ENCODE data around the gene TRPM4. TPM values are rescaled to one million over a fixed set of nuclear protein-coding genes. Genes with fewer than 3 reads are reported as not detected.

Gene TRPM4
- total and polyA plus RNA-seq, 2 of the 8 experiments (the other 6 are each of a cell fraction or from before 2014, with no cell fraction given): 11.3 to 13.3 TPM

DNA sequence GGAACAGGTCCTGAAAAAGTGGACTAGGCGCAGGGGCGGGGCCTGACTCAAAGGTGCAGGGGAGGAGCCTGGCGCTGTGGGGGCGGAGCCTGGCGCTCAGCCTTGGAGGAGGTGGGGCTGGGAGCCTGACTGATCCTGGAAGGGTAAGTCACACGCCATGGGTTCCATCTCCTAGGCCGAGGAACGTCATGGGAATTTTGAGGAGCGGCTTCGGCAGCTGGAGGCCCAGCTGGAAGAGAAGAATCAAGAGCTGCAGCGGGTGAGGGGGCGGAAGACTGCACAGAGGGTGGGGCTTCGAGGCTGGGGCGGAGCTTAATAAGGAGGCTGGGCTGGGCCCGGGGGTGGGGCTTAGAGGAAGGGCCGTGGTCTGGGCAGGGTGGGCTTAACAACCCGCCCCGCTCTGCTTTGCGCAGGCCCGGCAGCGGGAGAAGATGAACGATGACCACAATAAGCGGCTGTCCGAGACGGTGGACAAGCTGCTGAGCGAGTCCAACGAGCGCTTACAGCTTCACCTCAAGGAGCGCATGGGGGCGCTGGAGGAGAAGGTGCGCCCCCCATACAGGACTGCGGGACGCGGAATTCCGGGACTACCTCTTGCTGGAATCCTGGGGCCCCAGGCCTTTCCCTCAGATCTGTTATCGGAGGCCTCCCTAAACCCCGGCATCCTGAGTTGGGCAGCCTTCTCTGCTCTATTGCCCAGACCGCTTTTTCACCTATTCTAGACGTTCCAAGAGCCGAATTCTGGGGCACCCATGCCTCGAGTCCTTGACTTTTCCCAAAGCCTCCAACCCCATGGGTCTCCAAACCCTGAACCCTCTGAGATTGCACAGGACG, 23.8 kb upstream of the TRPM4 start (continued):
- TF ChIP-seq, protein P1, sequence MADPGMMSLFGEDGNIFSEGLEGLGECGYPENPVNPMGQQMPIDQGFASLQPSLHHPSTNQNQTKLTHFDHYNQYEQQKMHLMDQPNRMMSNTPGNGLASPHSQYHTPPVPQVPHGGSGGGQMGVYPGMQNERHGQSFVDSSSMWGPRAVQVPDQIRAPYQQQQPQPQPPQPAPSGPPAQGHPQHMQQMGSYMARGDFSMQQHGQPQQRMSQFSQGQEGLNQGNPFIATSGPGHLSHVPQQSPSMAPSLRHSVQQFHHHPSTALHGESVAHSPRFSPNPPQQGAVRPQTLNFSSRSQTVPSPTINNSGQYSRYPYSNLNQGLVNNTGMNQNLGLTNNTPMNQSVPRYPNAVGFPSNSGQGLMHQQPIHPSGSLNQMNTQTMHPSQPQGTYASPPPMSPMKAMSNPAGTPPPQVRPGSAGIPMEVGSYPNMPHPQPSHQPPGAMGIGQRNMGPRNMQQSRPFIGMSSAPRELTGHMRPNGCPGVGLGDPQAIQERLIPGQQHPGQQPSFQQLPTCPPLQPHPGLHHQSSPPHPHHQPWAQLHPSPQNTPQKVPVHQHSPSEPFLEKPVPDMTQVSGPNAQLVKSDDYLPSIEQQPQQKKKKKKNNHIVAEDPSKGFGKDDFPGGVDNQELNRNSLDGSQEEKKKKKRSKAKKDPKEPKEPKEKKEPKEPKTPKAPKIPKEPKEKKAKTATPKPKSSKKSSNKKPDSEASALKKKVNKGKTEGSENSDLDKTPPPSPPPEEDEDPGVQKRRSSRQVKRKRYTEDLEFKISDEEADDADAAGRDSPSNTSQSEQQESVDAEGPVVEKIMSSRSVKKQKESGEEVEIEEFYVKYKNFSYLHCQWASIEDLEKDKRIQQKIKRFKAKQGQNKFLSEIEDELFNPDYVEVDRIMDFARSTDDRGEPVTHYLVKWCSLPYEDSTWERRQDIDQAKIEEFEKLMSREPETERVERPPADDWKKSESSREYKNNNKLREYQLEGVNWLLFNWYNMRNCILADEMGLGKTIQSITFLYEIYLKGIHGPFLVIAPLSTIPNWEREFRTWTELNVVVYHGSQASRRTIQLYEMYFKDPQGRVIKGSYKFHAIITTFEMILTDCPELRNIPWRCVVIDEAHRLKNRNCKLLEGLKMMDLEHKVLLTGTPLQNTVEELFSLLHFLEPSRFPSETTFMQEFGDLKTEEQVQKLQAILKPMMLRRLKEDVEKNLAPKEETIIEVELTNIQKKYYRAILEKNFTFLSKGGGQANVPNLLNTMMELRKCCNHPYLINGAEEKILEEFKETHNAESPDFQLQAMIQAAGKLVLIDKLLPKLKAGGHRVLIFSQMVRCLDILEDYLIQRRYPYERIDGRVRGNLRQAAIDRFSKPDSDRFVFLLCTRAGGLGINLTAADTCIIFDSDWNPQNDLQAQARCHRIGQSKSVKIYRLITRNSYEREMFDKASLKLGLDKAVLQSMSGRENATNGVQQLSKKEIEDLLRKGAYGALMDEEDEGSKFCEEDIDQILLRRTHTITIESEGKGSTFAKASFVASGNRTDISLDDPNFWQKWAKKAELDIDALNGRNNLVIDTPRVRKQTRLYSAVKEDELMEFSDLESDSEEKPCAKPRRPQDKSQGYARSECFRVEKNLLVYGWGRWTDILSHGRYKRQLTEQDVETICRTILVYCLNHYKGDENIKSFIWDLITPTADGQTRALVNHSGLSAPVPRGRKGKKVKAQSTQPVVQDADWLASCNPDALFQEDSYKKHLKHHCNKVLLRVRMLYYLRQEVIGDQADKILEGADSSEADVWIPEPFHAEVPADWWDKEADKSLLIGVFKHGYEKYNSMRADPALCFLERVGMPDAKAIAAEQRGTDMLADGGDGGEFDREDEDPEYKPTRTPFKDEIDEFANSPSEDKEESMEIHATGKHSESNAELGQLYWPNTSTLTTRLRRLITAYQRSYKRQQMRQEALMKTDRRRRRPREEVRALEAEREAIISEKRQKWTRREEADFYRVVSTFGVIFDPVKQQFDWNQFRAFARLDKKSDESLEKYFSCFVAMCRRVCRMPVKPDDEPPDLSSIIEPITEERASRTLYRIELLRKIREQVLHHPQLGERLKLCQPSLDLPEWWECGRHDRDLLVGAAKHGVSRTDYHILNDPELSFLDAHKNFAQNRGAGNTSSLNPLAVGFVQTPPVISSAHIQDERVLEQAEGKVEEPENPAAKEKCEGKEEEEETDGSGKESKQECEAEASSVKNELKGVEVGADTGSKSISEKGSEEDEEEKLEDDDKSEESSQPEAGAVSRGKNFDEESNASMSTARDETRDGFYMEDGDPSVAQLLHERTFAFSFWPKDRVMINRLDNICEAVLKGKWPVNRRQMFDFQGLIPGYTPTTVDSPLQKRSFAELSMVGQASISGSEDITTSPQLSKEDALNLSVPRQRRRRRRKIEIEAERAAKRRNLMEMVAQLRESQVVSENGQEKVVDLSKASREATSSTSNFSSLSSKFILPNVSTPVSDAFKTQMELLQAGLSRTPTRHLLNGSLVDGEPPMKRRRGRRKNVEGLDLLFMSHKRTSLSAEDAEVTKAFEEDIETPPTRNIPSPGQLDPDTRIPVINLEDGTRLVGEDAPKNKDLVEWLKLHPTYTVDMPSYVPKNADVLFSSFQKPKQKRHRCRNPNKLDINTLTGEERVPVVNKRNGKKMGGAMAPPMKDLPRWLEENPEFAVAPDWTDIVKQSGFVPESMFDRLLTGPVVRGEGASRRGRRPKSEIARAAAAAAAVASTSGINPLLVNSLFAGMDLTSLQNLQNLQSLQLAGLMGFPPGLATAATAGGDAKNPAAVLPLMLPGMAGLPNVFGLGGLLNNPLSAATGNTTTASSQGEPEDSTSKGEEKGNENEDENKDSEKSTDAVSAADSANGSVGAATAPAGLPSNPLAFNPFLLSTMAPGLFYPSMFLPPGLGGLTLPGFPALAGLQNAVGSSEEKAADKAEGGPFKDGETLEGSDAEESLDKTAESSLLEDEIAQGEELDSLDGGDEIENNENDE (IDR thresholded peaks at IDR 0.05; ENCODE audit: insufficient replicate concordance, low read length): no peak
- TF ChIP-seq EGR1 (IDR thresholded peaks at IDR 0.05; ENCODE audit: borderline replicate concordance, low read depth, low read length): peak; percentile 83; the same call in 1 of the 2 replicates
- 0 out of 2 replicates have a peak, but pooled peaks have one; percentile 60 for TF ChIP-seq SP4 (IDR thresholded peaks at IDR 0.05; ENCODE audit: low read length)
